Activated CD4-positive, alpha-beta T cell treated with anti-CD3 and anti-CD28 coated beads for 36 hours (primary cell): ENCODE results near the gene DUSP22. TPM values are rescaled to one million over a fixed set of nuclear protein-coding genes. Genes with fewer than 3 reads are reported as not detected.
"Not testable (repeated sequence)": the region's sequence is repeated elsewhere in the genome, so short reads cannot be mapped to it uniquely, and the experiment has no call there.

ENCODE experiments used
- ATAC-seq: fragments of 200-7000 bp; cut with Tn5 transposase; one replicate; pipeline ENCODE4 v1.10.0; 2021; ENCODE audit warnings: mild to moderate bottlenecking, moderate library complexity
- CTCF ChIA-PET: fragments of 350-600 bp; sonication (Branson Sonifier 250); formaldehyde crosslinking; loops from one replicate; lab custom pipeline; 2021; ENCODE audit warnings: antibody characterized with exemption; lab: Charles Lee
- POLR2A ChIA-PET: fragments of 350-600 bp; sonication (Branson Sonifier 250); formaldehyde crosslinking; loops from one replicate; lab custom pipeline; 2021; ENCODE audit warnings: antibody characterized with exemption, inconsistent platforms; lab: Charles Lee
- DNase-seq: peaks from one replicate; pipeline ENCODE4 v3.0.0-alpha.2; 2020
- H3K27ac Mint-ChIP-seq: one replicate; pipeline ENCODE4 v1.8.0; 2021; ENCODE audit warnings: mixed read lengths
- H3K27me3 Mint-ChIP-seq: one replicate; pipeline ENCODE4 v1.8.0; 2021; ENCODE audit warnings: mixed read lengths
- H3K36me3 Mint-ChIP-seq: one replicate; pipeline ENCODE4 v1.8.0; 2021; ENCODE audit warnings: low read depth, mixed read lengths
- H3K4me1 Mint-ChIP-seq: one replicate; pipeline ENCODE4 v1.8.0; 2021; ENCODE audit warnings: mixed read lengths
- H3K4me3 Mint-ChIP-seq: one replicate; pipeline ENCODE4 v1.8.0; 2021; ENCODE audit warnings: mild to moderate bottlenecking, moderate library complexity, mixed read lengths
- H3K9me3 Mint-ChIP-seq: one replicate; pipeline ENCODE4 v1.8.0; 2021; ENCODE audit warnings: low read depth, mixed read lengths
- intact Hi-C, 2 experiments: fragments of 100-400 bp; cut with DNase I in 1 of 2; cut with micrococcal nuclease in 1 of 2; formaldehyde crosslinking; loops; one replicate each; pipeline versions ENCODE4 v1.14.2 to v1.15.1; 2022 to 2024; cut with DNase I, micrococcal nuclease
- total RNA-seq, 2 experiments: library from RNA; stranded (reverse); gene quantifications; one replicate each; pipeline ENCODE4 v1.2.3, GENCODE V29; 2021

The DUSP22 gene
- total RNA-seq, 2 experiments from 2014 or later = 33.2 to 33.7 TPM

GRCh38 chr6:280775-281468 lies 11.4 kb upstream of the DUSP22 start:
- Mint-ChIP-seq H3K9me3 (peaks cover 3% of the 10 kb centered on the region), H3K27ac (no peak overlapping the region), H3K4me1 (peaks cover 6% of the 10 kb centered on the region), H3K4me3 (no peak overlapping the region), H3K36me3 (no peaks in the 10 kb centered on the region), H3K27me3 (no peaks in the 10 kb centered on the region)
- ATAC-seq (no peak), DNase-seq (no peak)
- ChIA-PET POLR2A (no interaction called here), CTCF (interaction anchor here (0.6 to 1.4 kb wide), 2 partner anchors 22 to 123 kb away, joined by 3 read pairs; no protein-coding TSS in a partner anchor)
- intact Hi-C loops = no loop called here

GRCh38 chr6:281469-282103 lies 10.7 kb upstream of the DUSP22 start:
- Mint-ChIP-seq H3K27me3 (no peaks in the 10 kb centered on the region), H3K4me3 (no peak overlapping the region), H3K4me1 (peaks cover 8% of the 10 kb centered on the region), H3K27ac (no peak overlapping the region), H3K9me3 (peaks cover 3% of the 10 kb centered on the region), H3K36me3 (no peaks in the 10 kb centered on the region)
- intact Hi-C loops = no loop called here
- DNase-seq (no peak), ATAC-seq (no peak)
- ChIA-PET POLR2A (no interaction called here), CTCF (interaction anchor here (1.4 kb wide), 1 partner anchor 22 kb away, joined by 3 read pairs; no protein-coding TSS in a partner anchor)

GRCh38 chr6:282177-282866 lies 10.0 kb upstream of the DUSP22 start:
- ATAC-seq (no peak), DNase-seq (no peak)
- intact Hi-C loops = no loop called here
- no peaks in the 10 kb centered on the region for H3K27me3 Mint-ChIP-seq
- H3K4me1 Mint-ChIP-seq = peaks cover 16% of the 10 kb centered on the region
- H3K27ac Mint-ChIP-seq = no peak overlapping the region
- no peaks in the 10 kb centered on the region for H3K9me3 Mint-ChIP-seq
- no peak overlapping the region for H3K4me3 Mint-ChIP-seq
- ChIA-PET POLR2A (no interaction called here), CTCF (no interaction called here)
- H3K36me3 Mint-ChIP-seq = no peaks in the 10 kb centered on the region

GRCh38 chr6:282867-283416 lies 9.3 kb upstream of the DUSP22 start:
- ATAC-seq = no peak
- H3K27me3 Mint-ChIP-seq = no peaks in the 10 kb centered on the region
- POLR2A ChIA-PET = no interaction called here

GRCh38 chr6:284486-284885 lies 7.8 kb upstream of the DUSP22 start:
- CTCF ChIA-PET = interaction anchor here (1.0 kb wide), 1 partner anchor 9 kb away, joined by 3 read pairs; no protein-coding TSS in a partner anchor
- Mint-ChIP-seq H3K9me3 (no peaks in the 10 kb centered on the region), H3K27me3 (no peaks in the 10 kb centered on the region), H3K4me1 (peaks cover 22% of the 10 kb centered on the region), H3K36me3 (no peaks in the 10 kb centered on the region), H3K4me3 (no peak overlapping the region), H3K27ac (no peak overlapping the region)
- no peak for DNase-seq
- ATAC-seq = no peak
- POLR2A ChIA-PET = no interaction called here
- intact Hi-C loops = no loop called here

More at GRCh38 chr6:282867-283416, 9.3 kb upstream of the DUSP22 start:
- Mint-ChIP-seq H3K9me3 (no peaks in the 10 kb centered on the region), H3K27ac (no peak overlapping the region), H3K4me1 (peaks cover 18% of the 10 kb centered on the region), H3K4me3 (no peak overlapping the region), H3K36me3 (no peaks in the 10 kb centered on the region)
- CTCF ChIA-PET = interaction anchor here (1.2 kb wide), 1 partner anchor 67 kb away, joined by 3 read pairs; no protein-coding TSS in a partner anchor
- DNase-seq = no peak
- intact Hi-C loops = no loop called here

- Mint-ChIP-seq H3K9me3 (no peaks in the 10 kb centered on the region), H3K36me3 (no peaks in the 10 kb centered on the region), H3K4me3 (no peak overlapping the region), H3K27me3 (no peaks in the 10 kb centered on the region), H3K27ac (peak overlapping the region; percentile 1), H3K4me1 (peaks cover 26% of the 10 kb centered on the region)
- intact Hi-C loops = no loop called here
- DNase-seq (no peak), ATAC-seq (peak; percentile 30)
- CTCF ChIA-PET = interaction anchor here (0.6 to 1.0 kb wide), 2 partner anchors 8 to 19 kb away, joined by 3 read pairs; no protein-coding TSS in a partner anchor
- POLR2A ChIA-PET = interaction anchor here (0.6 kb wide), 1 partner anchor 533 kb away, joined by 3 read pairs; no protein-coding TSS in a partner anchor
Observed at GRCh38 chr6:285030-285771, 7.1 kb upstream of the DUSP22 start.

- POLR2A ChIA-PET, DNase-seq, H3K9me3 Mint-ChIP-seq, H3K36me3 Mint-ChIP-seq, H3K4me3 Mint-ChIP-seq, H3K27ac Mint-ChIP-seq, intact Hi-C loops, H3K27me3 Mint-ChIP-seq, ATAC-seq: not testable (repeated sequence)
- peaks cover 31% of the 10 kb centered on the region for H3K4me1 Mint-ChIP-seq
- CTCF ChIA-PET = interaction anchor here (0.6 kb wide), 1 partner anchor 60 kb away, joined by 3 read pairs; no protein-coding TSS in a partner anchor
Observed at GRCh38 chr6:285902-286301, 6.4 kb upstream of the DUSP22 start.

GRCh38 chr6:286681-287488 lies 5.4 kb upstream of the DUSP22 start:
- no peaks in the 10 kb centered on the region for H3K27me3 Mint-ChIP-seq
- no peak overlapping the region for H3K4me3 Mint-ChIP-seq
- ChIA-PET CTCF (interaction anchor here (0.6 to 0.7 kb wide), 4 partner anchors 59 to 392 kb away, joined by 3 read pairs; no protein-coding TSS in a partner anchor), POLR2A (no interaction called here)
- no peaks in the 10 kb centered on the region for H3K9me3 Mint-ChIP-seq
- intact Hi-C loops = no loop called here
- DNase-seq (no peak), ATAC-seq (no peak)
- H3K4me1 Mint-ChIP-seq = peaks cover 37% of the 10 kb centered on the region
- H3K36me3 Mint-ChIP-seq = no peaks in the 10 kb centered on the region
- H3K27ac Mint-ChIP-seq = peak overlapping the region; percentile 43

GRCh38 chr6:287489-287860 lies 4.8 kb upstream of the DUSP22 start:
- H3K4me1 Mint-ChIP-seq = peaks cover 37% of the 10 kb centered on the region
- ATAC-seq = no peak
- DNase-seq = no peak
- H3K27me3 Mint-ChIP-seq = no peaks in the 10 kb centered on the region
- ChIA-PET CTCF (interaction anchor here (0.6 kb wide), 1 partner anchor 197 kb away, joined by 3 read pairs; no protein-coding TSS in a partner anchor), POLR2A (no interaction called here)
- no peaks in the 10 kb centered on the region for H3K36me3 Mint-ChIP-seq
- intact Hi-C loops = no loop called here
- H3K4me3 Mint-ChIP-seq = no peak overlapping the region
- H3K9me3 Mint-ChIP-seq = no peaks in the 10 kb centered on the region
- H3K27ac Mint-ChIP-seq = no peak overlapping the region

GRCh38 chr6:288866-289265 lies 3.4 kb upstream of the DUSP22 start:
- intact Hi-C loops = no loop called here
- Mint-ChIP-seq H3K9me3 (no peaks in the 10 kb centered on the region), H3K4me1 (peaks cover 43% of the 10 kb centered on the region), H3K36me3 (peaks cover 4% of the 10 kb centered on the region), H3K27me3 (no peaks in the 10 kb centered on the region), H3K27ac (no peak overlapping the region), H3K4me3 (no peak overlapping the region)
- ATAC-seq (no peak), DNase-seq (no peak)
- POLR2A ChIA-PET = no interaction called here
- CTCF ChIA-PET = interaction anchor here (0.9 to 1.3 kb wide), 2 partner anchors 26 to 71 kb away, joined by 3 to 5 read pairs; no protein-coding TSS in a partner anchor
